ENCODE measurements around the gene CALHM3. TPM values are rescaled to one million over a fixed set of nuclear protein-coding genes. Genes with fewer than 3 reads are reported as not detected.

CALHM3 gene
- total and polyA plus RNA-seq, 2 of the 13 experiments (the other 11 are each of a cell fraction or from before 2014, with no cell fraction given): not detected

- Histone ChIP-seq H3K4me3 (replicated peaks in 1 of 3; ENCODE audit: insufficient read depth in 1 of 3, low read depth in 2 of 3, low read length in 3 of 3) (no peak overlapping the region), H3K27ac (ENCODE audit: extremely low read length, insufficient read depth, low read length) (no peak overlapping the region), H3K79me2 (ENCODE audit: insufficient read depth, low read length) (no peaks in the 10 kb centered on the region), H4K20me1 (ENCODE audit: insufficient read depth, low read length) (no peaks in the 10 kb centered on the region), H3K4me1 (ENCODE audit: insufficient read depth, low read length) (peaks cover 8% of the 10 kb centered on the region), H3K4me2 (ENCODE audit: low read depth, low read length) (no peak overlapping the region), H3K9me3 (ENCODE audit: low read length) (no peaks in the 10 kb centered on the region), H3K36me3 (replicated peaks in 1 of 2; ENCODE audit: control insufficient read depth in 1 of 2, insufficient read depth in 2 of 2, low read length in 2 of 2) (peaks cover 27 to 77% of the 10 kb centered on the region in 2 experiments), H3K9ac (ENCODE audit: insufficient read depth, low read depth, low read length) (no peak overlapping the region), H3K27me3 (ENCODE audit: control insufficient read depth in 1 of 2, insufficient read depth in 2 of 2, low read length in 2 of 2) (no peaks in the 10 kb centered on the region), H2AFZ (ENCODE audit: low read length) (no peak overlapping the region)
- FAIRE-seq (no peak), ATAC-seq (no peak), DNase-seq (ENCODE audit: low spot score) (no peak)
- intact Hi-C loops (cut with micrococcal nuclease; ENCODE audit: unreplicated experiment): no loop called here
- in situ Hi-C loops (cut with HindIII; ENCODE audit: extremely low pct_ligation_motif_present, low pct_unique_long_range_greater_than_20kb): no loop called here
- POLR2A ChIA-PET: no interaction called here
- no TSS peak for BruUV-seq (replicated peaks)
- WGBS (ENCODE audit: low lambda C conversion rate): 98% methylated on average over 9 of the region's 9 CpGs
- CTCF ChIA-PET (ENCODE audit: low intra/inter-chr PET ratio, low total read pairs): no interaction called here
- TF ChIP-seq MTERF4 (CRISPR knock-in tag; IDR thresholded peaks at IDR 0.05) (no peak), THYN1 (CRISPR knock-in tag; IDR thresholded peaks at IDR 0.05; ENCODE audit: borderline replicate concordance, low read depth) (no peak), ZSCAN9 (CRISPR knock-in tag; IDR thresholded peaks at IDR 0.05; ENCODE audit: borderline replicate concordance) (no peak), ZNF75D (CRISPR knock-in tag; IDR thresholded peaks at IDR 0.05; ENCODE audit: borderline replicate concordance) (no peak), ZNF446 (CRISPR knock-in tag; IDR thresholded peaks at IDR 0.05) (no peak), GPN1 (CRISPR knock-in tag; IDR thresholded peaks at IDR 0.05; ENCODE audit: borderline replicate concordance) (no peak), ETV6 (CRISPR knock-in tag; conservative IDR thresholded peaks at IDR 0.05) (no peak), ARID2 (CRISPR knock-in tag; IDR thresholded peaks at IDR 0.05; ENCODE audit: borderline replicate concordance) (no peak), PREB (CRISPR knock-in tag; IDR thresholded peaks at IDR 0.05) (no peak), ZFP91 (CRISPR knock-in tag; IDR thresholded peaks at IDR 0.05; ENCODE audit: borderline replicate concordance) (no peak), U2AF2 (IDR thresholded peaks at IDR 0.05; ENCODE audit: low read depth, low read length) (no peak), ZFP37 (CRISPR knock-in tag; IDR thresholded peaks at IDR 0.05; ENCODE audit: borderline replicate concordance) (no peak), MAFF (IDR thresholded peaks at IDR 0.05; ENCODE audit: low read depth, low read length) (no peak), CCDC6 (CRISPR knock-in tag; IDR thresholded peaks at IDR 0.05) (no peak), HIC2 (CRISPR knock-in tag; IDR thresholded peaks at IDR 0.05; ENCODE audit: low read depth) (no peak), GMEB2 (CRISPR knock-in tag; IDR thresholded peaks at IDR 0.05; ENCODE audit: low read depth) (no peak)
- TF ChIP-seq, protein P1, sequence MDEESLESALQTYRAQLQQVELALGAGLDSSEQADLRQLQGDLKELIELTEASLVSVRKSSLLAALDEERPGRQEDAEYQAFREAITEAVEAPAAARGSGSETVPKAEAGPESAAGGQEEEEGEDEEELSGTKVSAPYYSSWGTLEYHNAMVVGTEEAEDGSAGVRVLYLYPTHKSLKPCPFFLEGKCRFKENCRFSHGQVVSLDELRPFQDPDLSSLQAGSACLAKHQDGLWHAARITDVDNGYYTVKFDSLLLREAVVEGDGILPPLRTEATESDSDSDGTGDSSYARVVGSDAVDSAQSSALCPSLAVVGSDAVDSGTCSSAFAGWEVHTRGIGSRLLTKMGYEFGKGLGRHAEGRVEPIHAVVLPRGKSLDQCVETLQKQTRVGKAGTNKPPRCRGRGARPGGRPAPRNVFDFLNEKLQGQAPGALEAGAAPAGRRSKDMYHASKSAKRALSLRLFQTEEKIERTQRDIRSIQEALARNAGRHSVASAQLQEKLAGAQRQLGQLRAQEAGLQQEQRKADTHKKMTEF (CRISPR knock-in tag; IDR thresholded peaks at IDR 0.05): no peak
Observed at GRCh38 chr10:103427866-103428265, 51.2 kb downstream of the CALHM3 start.
